ENCODE measurements around the gene ZFYVE28.

ZFYVE28 gene

DNA sequence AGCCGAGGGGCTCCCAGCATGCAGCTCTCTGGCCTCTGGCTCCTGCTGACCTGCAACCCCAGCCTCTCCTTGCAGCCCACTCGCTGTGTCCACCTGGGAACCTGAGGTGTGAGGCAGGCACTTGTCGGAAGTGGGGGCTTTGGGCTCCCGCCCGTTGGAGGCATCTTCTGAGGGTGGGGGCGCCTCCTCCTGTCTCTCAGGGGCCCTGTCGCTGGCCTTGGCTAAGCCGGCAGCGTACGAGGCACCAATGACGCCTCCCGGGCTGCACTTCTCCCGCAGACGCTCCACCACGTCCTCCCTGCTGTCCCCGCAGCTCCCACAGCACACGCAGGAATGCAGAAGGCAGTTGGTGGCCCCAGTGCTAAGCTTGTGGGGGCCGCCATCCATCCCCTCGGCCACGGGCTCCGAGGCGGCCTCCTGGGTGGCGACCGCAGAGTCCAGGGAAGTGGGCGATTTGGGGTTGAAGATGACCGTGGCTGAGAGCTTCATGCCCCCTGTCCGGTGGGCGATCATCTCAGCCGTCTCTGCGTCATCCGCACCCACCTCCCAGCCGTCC lies 114.0 kb downstream of the ZFYVE28 start:
- DNase-seq (ENCODE audit: low read depth in 2 of 2) = no peak

DNA sequence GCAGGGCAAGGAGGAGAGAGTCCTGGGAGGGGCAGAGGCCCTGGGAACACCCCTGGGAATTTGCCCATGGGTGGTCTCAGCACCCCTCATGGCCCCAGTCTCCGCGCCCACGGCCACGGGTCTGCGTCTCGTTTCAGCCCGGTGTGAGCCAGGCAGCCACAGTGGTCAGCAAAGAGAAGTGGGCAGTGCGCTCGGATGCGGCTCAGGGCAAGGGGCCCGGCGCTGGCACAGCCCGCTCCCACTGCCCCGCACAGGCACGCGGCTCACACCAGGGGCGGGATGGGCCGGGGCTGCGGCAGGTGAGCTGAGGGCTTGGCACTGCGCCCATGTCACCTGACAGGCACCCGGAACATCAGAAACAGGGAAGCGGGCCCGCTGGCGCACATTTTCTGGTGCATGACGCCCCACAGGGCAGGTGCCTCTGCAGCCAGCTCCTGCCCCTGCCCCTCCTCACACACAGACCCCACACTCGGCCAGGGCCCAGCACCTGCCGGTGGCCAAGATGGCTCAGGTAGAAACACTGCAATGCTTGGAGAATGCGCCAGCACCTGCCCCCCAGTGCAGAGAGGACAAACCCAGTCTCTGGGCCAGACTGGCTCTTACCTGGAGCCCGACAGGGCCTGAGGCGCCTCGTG lies 114.6 kb downstream of the ZFYVE28 start:
- DNase-seq (ENCODE audit: low read depth in 2 of 2) = no peak

DNA sequence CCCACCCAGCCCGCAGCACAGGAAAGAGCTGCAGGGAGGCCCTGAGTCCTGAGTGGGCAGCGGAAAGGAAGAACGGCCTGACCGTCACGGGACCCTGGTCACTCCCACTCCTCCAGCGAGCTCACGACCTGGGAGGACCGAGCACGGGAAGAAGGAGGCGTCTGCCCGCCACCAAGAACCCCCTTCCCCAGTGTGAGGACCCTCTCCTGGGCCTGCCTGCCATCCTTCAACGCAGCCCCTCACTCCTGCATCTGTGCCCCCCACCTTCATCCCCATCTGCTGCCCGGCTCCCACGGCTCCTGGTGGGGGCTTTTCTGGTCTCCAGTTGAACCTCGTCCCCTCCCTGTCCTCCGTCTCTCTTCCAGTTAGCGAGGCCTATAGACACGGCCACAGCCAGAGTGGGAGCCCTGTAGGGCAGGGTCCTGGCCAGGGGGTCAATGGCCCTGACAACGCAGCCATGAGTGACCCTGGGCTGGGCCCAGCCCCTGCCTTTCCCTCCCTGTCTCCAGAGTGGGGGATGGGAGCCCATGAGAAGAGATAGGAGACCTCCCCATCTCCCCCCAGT lies 115.2 kb downstream of the ZFYVE28 start:
- no peak for DNase-seq (ENCODE audit: low read depth in 2 of 2)

DNA sequence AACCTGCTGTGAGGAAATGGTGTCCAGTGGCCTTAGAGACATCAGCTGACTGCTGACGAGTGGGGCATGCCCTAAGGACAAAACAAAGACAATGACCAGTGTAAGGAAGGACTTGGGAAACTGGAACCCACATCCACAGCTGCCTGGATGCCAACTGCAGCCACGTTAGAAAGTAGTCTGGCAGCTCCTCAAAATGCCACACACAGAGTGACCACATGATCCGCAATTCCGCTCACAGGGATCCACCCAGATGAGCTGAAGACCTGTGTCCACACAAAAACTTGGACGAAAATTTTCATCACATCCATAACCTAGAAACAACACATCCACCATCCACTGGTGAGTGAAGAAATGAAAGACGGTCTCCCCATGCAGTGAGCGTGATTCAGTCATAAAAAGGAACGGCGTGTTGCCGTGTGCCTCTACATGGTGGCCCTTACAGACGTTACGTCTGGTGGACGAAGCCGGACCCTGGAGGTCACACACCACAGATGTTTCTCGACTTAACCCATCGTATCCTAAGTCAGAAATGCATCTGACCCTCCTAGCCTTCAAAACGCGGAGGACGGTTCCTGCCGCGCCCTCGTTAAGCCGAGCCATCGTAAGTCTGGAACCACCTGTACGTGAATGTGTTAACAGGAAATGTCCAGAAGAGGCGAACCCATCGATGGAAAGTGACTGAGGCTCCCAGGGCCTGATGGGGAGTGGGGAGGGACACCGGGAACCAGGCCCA lies 115.9 kb downstream of the ZFYVE28 start:
- DNase-seq (ENCODE audit: low read depth in 2 of 2) = no peak

DNA sequence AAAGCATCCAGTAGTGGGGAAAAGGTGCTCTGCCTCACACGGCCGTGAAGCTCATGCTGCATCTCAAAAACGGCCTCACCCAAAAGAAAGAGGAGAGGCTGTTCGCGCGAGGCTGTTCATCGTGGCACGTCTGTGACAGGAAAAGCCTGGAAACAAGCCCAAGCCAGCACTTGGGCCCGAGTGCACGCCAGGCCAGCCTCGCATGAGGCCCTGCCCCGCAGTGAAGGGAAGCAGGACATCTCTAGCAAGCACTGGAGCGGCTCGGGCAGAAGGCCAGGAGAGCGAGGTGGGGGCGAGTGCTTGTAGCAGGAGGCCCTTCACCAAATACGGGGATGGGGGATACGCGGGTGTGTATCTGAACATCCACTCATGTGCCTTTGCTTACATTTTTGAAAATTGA lies 116.6 kb downstream of the ZFYVE28 start:
- DNase-seq (ENCODE audit: low read depth in 2 of 2) = no peak

DNA sequence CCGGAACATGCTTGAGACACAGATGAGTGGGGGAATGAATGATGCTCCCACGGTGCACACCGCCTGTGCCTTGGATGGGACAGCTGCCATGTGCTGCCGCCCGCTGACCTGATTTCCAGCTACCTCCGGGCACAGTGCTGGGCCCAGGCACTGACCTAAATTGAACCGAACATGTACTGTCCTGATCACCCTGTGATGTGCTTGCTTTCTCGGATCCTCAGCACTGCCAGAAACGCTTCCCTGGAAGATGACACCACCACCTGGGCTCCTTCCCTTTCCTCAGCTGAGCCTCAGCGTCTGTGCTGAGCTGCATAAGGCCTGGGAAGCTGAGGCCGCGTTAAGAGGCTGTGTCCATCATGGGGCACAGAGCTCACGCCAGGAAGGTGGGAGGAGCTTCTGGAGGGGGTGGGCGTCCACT lies 117.2 kb downstream of the ZFYVE28 start:
- DNase-seq (ENCODE audit: low read depth in 2 of 2) = no peak

DNA sequence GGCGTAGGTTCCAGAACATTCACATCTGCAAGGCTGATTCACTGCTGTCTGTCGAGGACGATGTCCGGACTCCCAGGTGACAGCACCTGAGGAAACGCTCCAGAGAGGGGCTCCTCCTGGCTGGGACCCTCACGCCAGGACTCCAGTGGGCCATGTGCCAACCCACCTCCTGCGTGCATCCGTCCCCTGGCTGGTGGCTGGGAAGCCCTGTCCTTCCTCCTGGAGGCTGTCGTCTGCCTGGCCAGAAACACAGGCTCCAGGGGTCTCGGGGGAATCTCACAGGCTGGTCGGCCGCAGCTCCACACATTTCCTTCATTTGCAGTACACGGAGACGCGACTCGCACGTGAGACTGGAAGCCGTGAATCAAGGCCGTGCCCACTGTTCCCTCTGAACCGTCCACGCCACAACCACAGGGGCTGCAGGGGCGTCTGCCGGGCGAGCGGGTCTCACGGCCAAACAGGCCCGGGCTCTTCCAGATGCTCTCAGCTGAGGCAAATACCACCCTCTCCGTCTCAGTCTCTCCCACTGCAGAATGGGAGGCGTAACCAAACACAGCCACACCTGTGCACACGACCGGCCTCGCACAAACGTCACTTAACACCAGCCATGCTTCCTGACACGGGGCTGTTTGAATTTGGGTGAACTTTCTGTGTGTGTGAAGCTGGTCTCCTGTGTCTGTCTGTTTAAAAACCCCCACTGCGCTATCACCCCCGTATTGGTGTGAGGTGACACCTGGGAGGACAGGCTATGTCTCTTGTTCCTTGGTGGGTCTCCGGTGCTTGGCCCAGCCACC lies 117.8 kb downstream of the ZFYVE28 start:
- no peak for DNase-seq (ENCODE audit: low read depth in 2 of 2)

DNA sequence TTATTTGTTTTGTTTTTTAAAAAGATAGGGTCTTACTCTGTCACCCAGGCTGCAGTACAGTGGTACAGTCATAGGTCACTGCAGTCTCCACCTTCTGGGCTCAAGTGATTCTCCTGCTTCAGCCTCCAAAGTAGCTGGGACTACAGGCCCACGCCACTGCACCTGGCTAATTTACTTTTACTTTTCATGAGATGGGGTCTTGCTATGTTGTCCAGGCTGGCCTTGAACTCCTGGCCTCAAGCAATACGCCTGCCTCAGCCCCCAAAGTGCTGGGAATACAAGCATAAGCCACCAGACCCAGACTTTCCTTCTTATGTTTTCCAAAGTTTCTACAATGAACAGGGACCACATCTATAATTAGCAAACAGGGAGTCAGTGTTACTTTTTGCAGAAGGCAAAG lies 118.7 kb downstream of the ZFYVE28 start:
- no peak for DNase-seq (ENCODE audit: low read depth in 2 of 2)

DNA sequence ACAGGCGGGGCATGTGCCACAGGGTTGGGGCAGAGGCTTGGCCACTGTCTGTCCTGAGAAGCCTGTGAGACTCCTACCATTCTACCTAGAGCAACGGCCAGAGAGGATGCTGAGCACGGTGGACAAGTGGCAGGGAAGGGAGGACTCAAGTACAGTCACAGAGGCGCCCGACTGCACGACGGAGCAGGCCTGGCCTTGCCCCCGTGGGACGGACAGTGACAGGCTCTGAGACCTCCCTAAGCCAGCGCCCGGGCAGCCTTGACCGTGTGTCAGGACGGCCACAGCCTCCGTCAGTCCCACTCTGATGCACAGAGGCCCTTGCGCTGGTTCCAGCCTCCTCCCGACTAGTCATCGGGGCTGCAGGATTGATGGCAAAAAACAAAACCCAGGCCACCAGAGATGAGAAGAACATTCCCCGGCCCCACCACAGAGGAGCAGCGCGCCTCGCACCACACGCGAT lies 119.9 kb downstream of the ZFYVE28 start:
- DNase-seq (ENCODE audit: low read depth in 2 of 2) = no peak

DNA sequence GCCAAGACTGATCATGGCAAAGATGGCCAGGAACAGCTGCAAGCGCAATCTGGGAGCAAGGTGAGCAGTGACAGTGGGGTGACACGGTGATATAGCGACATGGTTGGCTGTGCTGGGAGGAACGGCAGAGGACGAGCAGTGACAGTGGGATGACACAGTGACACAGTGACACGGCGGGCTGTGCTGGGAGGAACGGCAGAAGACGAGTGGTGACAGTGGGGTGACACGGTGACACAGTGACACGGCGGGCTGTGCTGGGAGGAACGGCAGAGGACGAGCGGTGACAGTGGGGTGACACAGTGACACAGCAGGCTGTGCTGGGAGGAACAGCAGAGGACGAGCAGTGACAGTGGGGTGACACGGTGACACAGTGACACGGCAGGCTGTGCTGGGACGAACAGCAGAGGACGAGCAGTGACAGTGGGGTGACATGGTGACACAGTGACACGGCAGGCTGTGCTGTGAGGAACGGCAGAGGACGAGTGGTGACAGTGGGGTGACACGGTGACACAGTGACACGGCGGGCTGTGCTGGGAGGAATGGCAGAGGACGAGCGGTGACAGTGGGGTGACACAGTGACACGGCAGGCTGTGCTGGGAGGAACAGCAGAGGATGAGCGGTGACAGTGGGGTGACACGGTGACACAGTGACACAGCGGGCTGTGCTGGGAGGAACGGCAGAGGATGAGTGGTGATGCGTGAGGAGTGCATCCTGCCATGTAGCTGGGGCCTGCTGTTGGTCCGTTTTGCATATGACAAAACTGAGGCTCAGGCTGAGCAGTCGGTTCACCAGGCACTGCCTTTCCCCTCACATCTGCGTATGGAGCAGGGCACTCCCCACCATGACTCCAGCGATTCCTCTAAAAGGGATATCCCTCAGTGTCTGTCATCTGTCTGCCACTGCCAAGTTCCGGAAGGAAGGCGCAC lies 120.6 kb downstream of the ZFYVE28 start:
- no peak for DNase-seq (ENCODE audit: low read depth in 2 of 2)

DNA sequence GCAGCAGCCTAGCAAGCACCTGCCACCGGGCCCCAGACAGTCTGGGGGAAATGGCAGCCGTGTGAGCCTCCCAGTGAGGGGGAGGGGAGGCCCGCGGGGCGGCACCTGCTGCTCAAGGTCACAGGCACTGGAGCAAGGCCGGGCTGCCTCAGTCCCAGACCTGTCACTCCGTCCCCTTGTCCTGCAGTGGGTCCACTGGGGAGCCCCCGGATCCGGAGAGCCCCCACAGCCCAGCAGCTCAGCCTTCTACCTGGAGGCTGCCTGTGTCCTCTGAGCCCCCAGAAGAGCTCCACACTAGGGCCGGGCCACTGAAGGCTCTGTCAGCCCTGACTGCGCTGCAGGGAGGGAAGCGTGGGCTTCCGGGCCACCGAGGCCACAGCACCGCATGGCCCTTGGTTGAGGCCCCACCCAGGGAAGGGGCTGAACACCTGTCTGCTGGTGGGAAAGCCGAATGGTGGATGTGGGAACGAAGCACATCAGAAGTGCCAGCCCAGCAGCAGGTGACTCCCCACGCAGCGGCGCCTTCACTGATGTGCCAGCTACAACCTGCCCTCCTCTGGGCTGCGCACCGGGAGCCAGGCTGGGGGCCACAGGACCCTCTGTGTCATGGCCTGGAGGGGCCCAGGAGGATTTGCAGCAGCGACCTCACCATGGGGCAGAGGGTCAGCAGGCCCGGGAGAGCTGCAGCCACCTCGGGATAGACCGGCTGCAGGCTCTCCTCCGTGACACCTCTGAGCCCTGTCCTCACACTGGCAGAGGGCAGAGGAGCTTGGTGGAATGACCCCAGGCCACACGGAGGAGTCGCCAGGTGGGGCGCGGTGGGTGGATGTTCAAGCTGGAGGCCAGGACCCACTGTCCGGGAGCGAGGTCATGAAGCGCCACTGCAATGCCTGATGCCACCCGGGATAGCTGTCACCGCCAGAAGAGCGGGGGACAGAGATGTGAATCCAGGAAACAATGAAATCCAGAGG lies 121.5 kb downstream of the ZFYVE28 start:
- no peak for DNase-seq (ENCODE audit: low read depth in 2 of 2)

DNA sequence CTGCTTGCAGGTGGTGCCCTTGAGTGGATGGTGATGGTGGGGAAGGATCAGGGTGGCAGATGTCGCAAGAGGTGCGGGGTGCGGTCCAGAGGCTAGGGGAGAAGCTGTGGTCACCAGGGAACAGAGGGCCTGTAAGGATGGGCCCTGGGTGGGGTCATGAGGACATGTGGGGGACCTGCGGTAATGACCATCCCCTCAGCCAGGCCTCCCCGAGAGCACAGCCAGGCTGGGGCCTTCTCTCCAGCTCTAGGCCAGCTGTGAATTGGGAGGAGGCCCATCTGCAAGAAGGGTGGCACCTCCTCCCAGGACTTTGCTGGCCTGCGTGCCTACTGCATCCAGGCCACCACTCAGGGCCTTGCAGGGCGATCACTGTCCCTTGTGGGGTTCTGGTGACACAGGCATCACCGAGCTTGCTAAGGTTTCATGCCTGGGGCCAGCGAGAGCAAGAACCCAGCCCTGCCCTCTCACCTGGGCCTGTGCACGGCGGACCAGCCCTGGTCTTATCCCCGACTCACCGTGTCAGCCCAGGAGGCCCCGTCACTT lies 122.5 kb downstream of the ZFYVE28 start:
- no peak for DNase-seq (ENCODE audit: low read depth in 2 of 2)

DNA sequence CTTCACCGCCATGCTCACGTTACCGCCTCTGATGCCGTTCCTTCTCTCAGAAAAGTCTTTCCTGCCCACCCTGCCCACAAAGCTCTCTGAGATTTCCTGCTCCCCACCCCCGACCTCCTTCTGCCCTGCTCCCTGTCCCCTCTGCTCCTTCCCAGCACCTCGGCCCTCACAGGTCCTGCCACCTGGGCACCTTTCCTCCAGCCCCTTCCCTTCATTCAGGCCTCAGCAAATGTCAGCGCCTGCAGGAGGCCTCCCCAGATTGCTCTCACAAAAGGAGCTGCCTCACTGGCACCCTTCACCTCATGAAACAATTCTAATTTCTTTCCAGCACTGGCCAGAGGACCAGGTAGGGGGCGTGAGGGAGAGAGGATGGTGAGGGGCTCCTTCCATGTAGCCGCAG lies 122.9 kb downstream of the ZFYVE28 start:
- no peak for DNase-seq (ENCODE audit: low read depth in 2 of 2)

DNA sequence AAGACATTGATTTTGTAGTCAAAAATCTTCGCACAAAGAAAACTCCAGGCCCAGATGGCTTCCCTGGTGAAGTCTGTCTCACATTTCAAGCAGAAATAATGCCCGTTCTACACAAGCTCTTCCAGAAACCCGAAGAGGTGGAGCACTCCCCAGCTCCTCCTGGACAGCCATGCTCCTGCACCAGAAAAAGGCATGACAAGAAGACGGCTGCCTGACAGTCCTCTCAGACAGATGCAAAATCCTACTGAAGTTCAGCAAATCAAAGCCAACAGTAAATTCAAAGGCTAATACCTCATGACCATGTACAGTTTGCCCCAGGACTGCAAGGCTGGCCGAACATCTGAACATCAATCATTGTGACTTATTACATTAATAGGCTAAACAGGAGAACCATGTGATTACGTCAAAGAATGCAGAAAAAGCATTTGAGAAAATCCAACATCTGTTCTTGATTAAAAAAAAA lies 125.8 kb downstream of the ZFYVE28 start:
- no peak for DNase-seq (ENCODE audit: low read depth in 2 of 2)

DNA sequence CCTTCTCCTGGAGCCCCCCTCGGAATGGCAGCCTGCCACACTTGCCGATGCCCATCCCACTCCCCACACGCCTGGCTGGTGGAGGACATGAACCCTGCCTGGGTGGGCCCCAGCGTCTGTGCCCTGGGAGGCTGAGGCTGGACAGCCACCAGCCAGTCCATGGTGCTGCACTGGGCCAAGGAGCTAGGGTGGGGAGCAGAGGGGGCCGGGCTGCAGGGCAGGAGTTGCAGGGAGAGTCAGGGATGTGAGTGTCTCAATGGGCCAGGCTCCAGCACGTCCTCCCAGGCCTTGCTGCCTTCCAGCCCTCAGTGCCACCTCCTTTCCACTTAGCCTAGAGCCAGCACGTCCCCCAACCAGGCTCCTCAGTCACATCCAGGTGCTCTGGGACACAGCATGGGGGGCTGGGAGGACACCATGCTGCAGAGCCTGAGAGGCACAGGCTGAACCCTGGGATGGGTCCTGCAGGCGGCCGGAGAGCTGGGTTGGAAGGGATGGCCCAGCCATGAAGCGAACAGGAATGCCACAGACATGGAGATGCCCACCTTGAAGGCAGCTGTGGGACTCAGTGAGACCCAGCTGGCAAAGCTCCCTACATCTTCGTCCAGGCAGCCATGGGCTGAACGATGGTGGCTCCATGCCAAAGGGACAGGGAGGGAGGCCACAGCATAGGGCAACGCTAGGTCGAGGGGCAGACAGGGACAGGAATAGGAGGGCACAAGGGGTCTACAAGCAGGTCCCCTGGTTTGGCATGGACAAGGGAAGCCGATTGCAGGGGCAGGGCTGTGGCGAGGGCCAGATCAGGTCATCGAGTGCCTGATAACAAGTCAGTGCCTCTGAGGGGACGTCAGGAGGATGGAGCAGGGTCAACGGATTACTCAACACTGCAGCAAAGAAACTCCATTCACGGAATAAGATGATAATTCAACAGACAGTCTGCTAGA lies 126.5 kb downstream of the ZFYVE28 start:
- no peak for DNase-seq (ENCODE audit: low read depth in 2 of 2)

DNA sequence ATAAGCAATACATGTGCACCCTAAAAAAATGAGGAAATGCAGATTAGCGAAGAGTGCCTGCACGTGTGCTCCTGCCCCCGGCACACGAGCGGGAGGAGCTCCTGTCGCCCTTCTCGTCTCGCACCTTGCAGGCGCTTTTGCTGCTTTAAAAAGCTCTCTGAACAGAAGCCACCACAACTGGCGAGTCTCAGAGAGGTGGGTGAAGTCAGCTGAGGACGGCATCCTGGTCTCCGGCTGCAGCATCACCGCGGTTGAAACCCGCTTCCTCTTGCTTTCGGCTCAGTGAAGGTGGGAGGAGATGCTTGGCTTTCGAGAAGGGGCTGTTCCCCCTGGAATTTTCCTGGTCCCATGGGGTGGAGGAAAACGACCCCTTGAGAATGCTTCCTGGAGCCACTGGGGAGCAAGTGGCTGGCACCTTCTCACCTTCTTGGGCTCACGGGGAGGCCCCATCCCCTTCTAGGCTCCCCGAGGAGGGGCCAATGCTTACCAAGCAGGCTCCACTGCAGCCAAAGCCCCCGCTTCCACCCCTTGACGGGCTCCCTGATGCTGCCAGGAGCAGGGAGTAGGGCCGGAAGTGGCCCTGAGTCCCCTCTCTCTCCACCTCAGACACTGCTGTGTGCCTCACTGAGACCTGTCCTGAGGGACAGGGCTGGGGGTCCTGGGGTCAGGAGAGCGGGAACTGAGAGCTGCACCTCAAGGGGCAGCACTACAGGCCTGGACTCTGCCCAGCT lies 127.3 kb downstream of the ZFYVE28 start:
- DNase-seq (ENCODE audit: low read depth in 2 of 2) = peak in 1 of 2 experiments; percentile 21

DNA sequence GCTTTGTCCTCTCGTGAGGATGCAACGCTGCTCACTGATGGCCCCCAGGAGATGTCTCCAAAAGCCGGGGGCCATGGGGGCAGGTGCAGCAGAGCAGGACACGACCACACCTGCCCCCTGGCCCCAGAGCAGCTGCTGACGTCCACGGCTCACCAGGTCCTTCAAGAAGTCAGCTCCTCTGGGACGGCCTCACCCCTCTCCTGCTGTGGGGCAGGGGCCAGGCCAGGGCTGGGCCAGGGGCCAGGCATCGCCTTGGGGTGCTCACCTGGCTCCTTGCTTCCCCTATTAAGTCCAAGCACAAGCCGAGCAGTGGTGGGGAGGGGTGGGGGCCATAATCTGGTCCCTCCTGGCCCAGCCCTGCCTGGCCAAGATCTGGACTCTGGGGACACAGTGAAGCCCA lies 128.0 kb downstream of the ZFYVE28 start:
- DNase-seq (ENCODE audit: low read depth in 2 of 2) = no peak

DNA sequence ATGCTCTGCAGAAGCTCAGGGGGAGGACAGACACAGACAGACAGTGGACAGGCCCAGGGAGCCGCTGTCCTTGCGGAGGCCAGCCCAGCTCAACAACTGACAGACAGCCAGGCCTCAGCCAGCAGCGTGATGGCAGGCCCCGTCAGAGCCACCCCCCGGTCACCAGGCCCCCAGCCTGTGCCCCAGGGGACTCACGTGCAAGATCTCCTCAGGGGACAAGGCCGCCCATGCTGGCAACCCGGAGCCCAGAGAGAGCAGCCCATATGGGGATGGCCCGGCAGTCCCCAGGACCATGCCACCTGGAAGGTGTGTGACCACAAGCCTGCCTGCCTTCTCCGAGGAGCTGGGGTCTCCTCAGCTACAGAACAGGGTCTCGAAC lies 128.5 kb downstream of the ZFYVE28 start:
- no peak for DNase-seq (ENCODE audit: low read depth in 2 of 2)
